SU-DHL-6 (cell line): ENCODE measurements around the gene ANKRD13C.

Source experiments
- CTCF ChIP-seq: fragments of 200-600 bp; sonication (generic); IDR thresholded peaks from one replicate; pipeline ENCODE4 v1.5.1; 2017; ENCODE audit warnings: antibody characterized with exemption, mild to moderate bottlenecking, low read length, moderate library complexity; ENCODE audit not compliant: insufficient read depth, poor library complexity, severe bottlenecking
- EZH2phosphoT487 ChIP-seq: fragments of 200-600 bp; sonication (generic), shearing (Covaris generic); conservative IDR thresholded peaks from 2 replicates; pipeline ENCODE4 v1.6.1; 2018; ENCODE audit warnings: mild to moderate bottlenecking, antibody characterized with exemption, low read length, moderate library complexity, mixed read lengths

DNA sequence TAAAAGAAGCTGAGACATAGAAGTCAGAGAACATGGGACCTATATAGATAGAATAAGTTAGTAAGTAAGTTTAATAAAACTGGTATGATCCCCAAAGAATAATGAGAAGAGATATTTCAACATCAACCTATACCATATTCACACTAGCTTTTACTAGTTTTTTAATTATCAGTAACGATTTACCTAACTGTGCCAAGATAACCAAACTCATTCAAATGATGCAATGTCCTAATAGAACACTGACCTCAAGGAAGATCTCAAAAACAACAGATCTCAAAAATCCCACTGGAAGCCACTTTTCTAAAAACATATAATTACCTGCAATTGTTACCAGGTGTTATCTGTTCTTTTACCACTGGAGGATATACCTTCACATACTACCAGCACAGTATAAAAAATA, 38.7 kb downstream of the ANKRD13C start:
- TF ChIP-seq CTCF = no peak
- no peak for TF ChIP-seq EZH2phosphoT487
